Measurements from ENCODE around the gene HIRA. TPM values are rescaled to one million over a fixed set of nuclear protein-coding genes. Genes with fewer than 3 reads are reported as not detected.

Gene HIRA
- total and polyA plus RNA-seq, 2 of the 8 experiments (the other 6 are each of a cell fraction or from before 2014, with no cell fraction given) = 34.9 to 67.2 TPM

GRCh38 chr22:19424186-19424500 lies 7.4 kb downstream of the HIRA start:
- no peak overlapping the region for H3K14ac ChIP-seq (ENCODE audit: insufficient read length)
- DNase-seq (ENCODE audit: low read depth in 1 of 2, low spot score in 2 of 2) (no peak), FAIRE-seq (no peak)
- no peak overlapping the region for H3K18ac ChIP-seq (ENCODE audit: extremely low read depth, low read length)
- H2BK20ac ChIP-seq (ENCODE audit: low read length) = no peak overlapping the region
- no peak overlapping the region for H3K27ac ChIP-seq (ENCODE audit: low read depth, low read length)
- no peaks in the 10 kb centered on the region for H3K9me3 ChIP-seq (ENCODE audit: insufficient read depth in 2 of 2, low read depth in 1 of 2, low read length in 1 of 2)
- peaks cover 28 to 44% of the 10 kb centered on the region in 2 experiments for H4K20me1 ChIP-seq (replicated peaks in 1 of 2; ENCODE audit: control insufficient read depth in 1 of 2, insufficient read depth in 2 of 2, low read length in 2 of 2)
- no peak overlapping the region for H2AK5ac ChIP-seq (ENCODE audit: low read depth, low read length)
- H3K36me3 ChIP-seq (ENCODE audit: control insufficient read depth in 2 of 4, insufficient read depth in 4 of 4, low read length in 3 of 4) = no peaks in the 10 kb centered on the region; a peak in 2 of 8 replicates
- no peak overlapping the region for H4K5ac ChIP-seq (ENCODE audit: insufficient read length, low read depth, low read length)
- no peaks in the 10 kb centered on the region; the same call in 1 of the 2 replicates for H3K23me2 ChIP-seq (ENCODE audit: low read depth, low read length)
- H3K79me1 ChIP-seq (ENCODE audit: low read depth, low read length) = peaks cover 34% of the 10 kb centered on the region
- H2BK12ac ChIP-seq (ENCODE audit: low read depth, low read length) = no peak overlapping the region
- no peak overlapping the region for H2BK120ac ChIP-seq (replicated peaks; ENCODE audit: low read depth, low read length)
- H3K4me2 ChIP-seq (ENCODE audit: insufficient read depth in 1 of 2, low read depth in 2 of 2, low read length in 2 of 2) = no peak overlapping the region; a peak in 1 of 4 replicates
- no peak overlapping the region for H3K4ac ChIP-seq (replicated peaks; ENCODE audit: insufficient read length, low read depth, low read length)
- no peaks in the 10 kb centered on the region for H3K27me3 ChIP-seq (replicated peaks in 1 of 4; ENCODE audit: control insufficient read depth in 3 of 4, extremely low read depth in 1 of 4, insufficient read depth in 3 of 4, low read length in 3 of 4)
- H4K91ac ChIP-seq (replicated peaks; ENCODE audit: insufficient read length, low read length) = no peak overlapping the region
- ChIA-PET CTCF (ENCODE audit: partially characterized antibody) (no interaction called here), POLR2A (ENCODE audit: partially characterized antibody) (interaction anchor here (0.8 to 2.6 kb wide), 4 partner anchors 12 to 33 kb away, joined by 3 to 14 read pairs (median 4); no protein-coding TSS in a partner anchor)
- no peak overlapping the region for H3K4me3 ChIP-seq (ENCODE audit: extremely low read depth in 1 of 4, insufficient read depth in 2 of 4, low read depth in 3 of 4, low read length in 4 of 4)
- H2BK5ac ChIP-seq (ENCODE audit: low read depth, low read length) = no peak overlapping the region
- H3K79me2 ChIP-seq (ENCODE audit: control insufficient read depth in 1 of 2, insufficient read depth in 2 of 2, low read length in 2 of 2) = peaks cover 51 to 98% of the 10 kb centered on the region in 2 experiments
- H2AFZ ChIP-seq (ENCODE audit: low read length) = no peak overlapping the region
- TF ChIP-seq POLR2A (IDR thresholded peaks at IDR 0.05; ENCODE audit: control extremely low read depth in 1 of 2, low read depth in 2 of 2, low read length in 2 of 2) (no peak), SIN3A (conservative IDR thresholded peaks at IDR 0.05 in 1 of 2, IDR thresholded peaks at IDR 0.05 in 1 of 2; ENCODE audit: low read depth in 1 of 2, low read length in 2 of 2) (no peak), EGR1 (IDR thresholded peaks at IDR 0.05; ENCODE audit: borderline replicate concordance, low read depth, low read length) (no peak), E2F6 (IDR thresholded peaks at IDR 0.05) (no peak), SP2 (IDR thresholded peaks at IDR 0.05; ENCODE audit: low read length) (no peak), JUND (IDR thresholded peaks at IDR 0.05; ENCODE audit: low read length) (no peak)
- no peak overlapping the region for H3K56ac ChIP-seq (replicated peaks; ENCODE audit: insufficient read length, low read depth, low read length)
- no peak overlapping the region for H4K8ac ChIP-seq (ENCODE audit: extremely low read depth, insufficient read depth, low read length)
- no peak overlapping the region for H2BK15ac ChIP-seq (ENCODE audit: low read length)
- WGBS, 2 experiments (ENCODE audit: extremely low coverage in 1 of 2, insufficient coverage in 1 of 2, insufficient read length in 1 of 2, insufficient replicate concordance in 2 of 2, low coverage in 1 of 2, low lambda C conversion rate in 2 of 2, missing lambda C conversion rate in 1 of 2) = 90% methylated on average over 3 of the region's 3 CpGs; no CpG with 5 or more reads in 1 of the 2 experiments
- no peak overlapping the region for H3K23ac ChIP-seq (ENCODE audit: insufficient read length)
- H3K4me1 ChIP-seq (replicated peaks in 1 of 4; ENCODE audit: control insufficient read depth in 3 of 4, insufficient read depth in 4 of 4, low read length in 3 of 4) = peaks cover 0 to 20% (median 7%) of the 10 kb centered on the region in 4 experiments; a peak in 6 of 7 replicates
- H3K9ac ChIP-seq (replicated peaks in 1 of 4; ENCODE audit: extremely low read depth in 1 of 4, low read depth in 3 of 4, low read length in 3 of 4) = no peak overlapping the region
